A549 (cell line): ENCODE data around the gene LILRB2. TPM values are rescaled to one million over a fixed set of nuclear protein-coding genes. Genes with fewer than 3 reads are reported as not detected.

ENCODE experiments used
- ATAC-seq, 2 experiments: fragments of 200-7000 bp in 1 of 2; fragments of >200 bp in 1 of 2; cut with Nextera tagmentation in 1 of 2; cut with Tn5 transposase in 1 of 2; 3 replicates each; pipeline versions ENCODE4 v1.8.0 to v1.9.1; 2018 to 2020; ENCODE audit warnings: mild to moderate bottlenecking in 1 of 2, moderate library complexity in 1 of 2
- CTCF ChIA-PET: fragments of 300-600 bp; sonication (Branson Sonifier 250); formaldehyde crosslinking; extraction: SDS; loops from one replicate; lab custom pipeline; 2021; ENCODE audit warnings: antibody characterized with exemption, inconsistent platforms; lab: Yijun Ruan, JAX
- POLR2A ChIA-PET: fragments of 350-600 bp; formaldehyde crosslinking; extraction: SDS; loops from one replicate; lab custom pipeline; 2021; ENCODE audit warnings: antibody characterized with exemption, inconsistent platforms; lab: Yijun Ruan, JAX
- DNase-seq, 2 experiments: peaks; one replicate each; pipeline versions ENCODE4 v3.0.0 to v3.0.0-alpha.2; 2011 to 2016; ENCODE audit warnings: low read depth in 1 of 2, low spot score in 1 of 2
- FAIRE-seq: peaks from 2 replicates; lab custom pipeline; 2011; peaks lifted over from hg19 to GRCh38; lab: Jason Lieb, UNC
- H3K27ac ChIP-seq, 2 experiments: fragments of >200 bp; sonication (Bioruptor Twin); formaldehyde crosslinking; 3 replicates each; pipeline ENCODE4 v1.5.1; 2016 to 2017
- H3K4me1 ChIP-seq: fragments of >200 bp; sonication (Bioruptor Twin); formaldehyde crosslinking; 3 replicates; pipeline ENCODE4 v1.6.1; 2016
- H3K4me2 ChIP-seq: fragments of >200 bp; sonication (Bioruptor Twin); formaldehyde crosslinking; 3 replicates; pipeline ENCODE4 v1.6.1; 2016
- H3K4me3 ChIP-seq: fragments of >200 bp; sonication (Bioruptor Twin); formaldehyde crosslinking; 3 replicates; pipeline ENCODE4 v1.5.1; 2016
- H3K9me3 ChIP-seq: fragments of >200 bp; sonication (Bioruptor Twin); formaldehyde crosslinking; 3 replicates; pipeline ENCODE4 v1.6.1; 2016
- BHLHE40 ChIP-seq: IDR thresholded peaks from 2 replicates; pipeline ENCODE4 v1.6.1; 2012; ENCODE audit warnings: low read depth, low read length, inconsistent platforms
- CBX2 ChIP-seq: fragments of 200-600 bp; sonication (generic); IDR thresholded peaks from 2 replicates; pipeline ENCODE4 v1.6.1; 2016; ENCODE audit warnings: low read depth, mild to moderate bottlenecking, borderline replicate concordance
- ESRRA ChIP-seq: fragments of 150-350 bp; IDR thresholded peaks from 2 replicates; pipeline ENCODE4 v1.6.1; 2014; ENCODE audit warnings: mild to moderate bottlenecking, low read length, borderline replicate concordance
- FOXS1 ChIP-seq: fragments of 250-450 bp; sonication (Bioruptor Pico); IDR thresholded peaks from 2 replicates; pipeline ENCODE4 v1.5.0; 2020; ENCODE audit warnings: mild to moderate bottlenecking, moderate library complexity
- GATA3 ChIP-seq: IDR thresholded peaks from 2 replicates; pipeline ENCODE4 v1.6.1; 2012; ENCODE audit warnings: borderline replicate concordance
- HDAC2 ChIP-seq: fragments of 200-600 bp; sonication (generic); IDR thresholded peaks from 2 replicates; pipeline ENCODE4 v1.6.1; 2016
- HEYL ChIP-seq: fragments of 250-450 bp; sonication (Bioruptor Pico); IDR thresholded peaks from 2 replicates; pipeline ENCODE4 v1.8.0; 2021; ENCODE audit warnings: mild to moderate bottlenecking, moderate library complexity
- MAFK ChIP-seq: fragments of 450-650 bp; IDR thresholded peaks from 2 replicates; pipeline ENCODE4 v1.6.1; 2014; ENCODE audit not compliant: partially characterized antibody
- MAZ ChIP-seq: fragments of 150-350 bp; IDR thresholded peaks from 2 replicates; pipeline ENCODE4 v1.6.1; 2014; ENCODE audit warnings: antibody characterized with exemption, low read depth, low read length, borderline replicate concordance
- NPAS2 ChIP-seq: fragments of 250-450 bp; sonication (Bioruptor Pico); IDR thresholded peaks from 2 replicates; pipeline ENCODE4 v1.8.0; 2022; ENCODE audit warnings: mild to moderate bottlenecking, moderate library complexity, borderline replicate concordance
- NR3C1 ChIP-seq: fragments of >200 bp; sonication (Bioruptor Twin); formaldehyde crosslinking; IDR thresholded peaks from 3 replicates; pipeline ENCODE4 v1.6.1; 2017
- POLR2A ChIP-seq: IDR thresholded peaks from 2 replicates; pipeline ENCODE4 v1.6.1; 2012; ENCODE audit warnings: mild to moderate bottlenecking, low read length
- RARB ChIP-seq: fragments of 250-450 bp; sonication (Bioruptor Pico); IDR thresholded peaks from 2 replicates; pipeline ENCODE4 v1.8.0; 2021; ENCODE audit warnings: mild to moderate bottlenecking, moderate library complexity
- RFX5 ChIP-seq: fragments of 450-650 bp; IDR thresholded peaks from 2 replicates; pipeline ENCODE4 v1.7.1; 2014; ENCODE audit warnings: antibody characterized with exemption, mild to moderate bottlenecking, moderate library complexity
- SMC3 ChIP-seq: fragments of >200 bp; sonication (Bioruptor Twin); formaldehyde crosslinking; IDR thresholded peaks from 3 replicates; pipeline ENCODE4 v1.6.1; 2018; ENCODE audit warnings: inconsistent platforms
- TFCP2L1 ChIP-seq: fragments of 250-450 bp; sonication (Bioruptor Pico); IDR thresholded peaks from 2 replicates; pipeline ENCODE4 v1.5.0; 2021; ENCODE audit warnings: mild to moderate bottlenecking
- ZSCAN20 ChIP-seq: fragments of 250-450 bp; sonication (Bioruptor Pico); IDR thresholded peaks from 2 replicates; pipeline ENCODE4 v1.8.0; 2022; ENCODE audit warnings: mild to moderate bottlenecking, moderate library complexity
- WGBS: methylation state at CpG from one replicate; pipeline ENCODE4 v1.1.6; 2017; ENCODE audit errors: missing lambda C conversion rate; 5-methylcytosine and 5-hydroxymethylcytosine counted together
- polyA plus RNA-seq, 4 experiments: library from polyadenylated mRNA; depleted of rRNA in 3 of 4; stranded (reverse); fragments of >200 nt; fragmentation: RNase III in 1 of 4; extraction: RNeasy Plus Mini Kit Qiagen cat#74134 plus additional on column Dnase treatment in 1 of 4; gene quantifications; 2 replicates in 3 of 4; 3 replicates in 1 of 4; pipeline ENCODE4 v1.2.3, GENCODE V29; 2011 to 2017
- TF ChIP-seq, protein P1 (sequence below): IDR thresholded peaks from 2 replicates; pipeline ENCODE4 v1.6.1; 2012; ENCODE audit warnings: low read depth, borderline replicate concordance
- TF ChIP-seq, protein P2 (sequence below): fragments of >200 bp; sonication (Bioruptor Twin); formaldehyde crosslinking; IDR thresholded peaks from 3 replicates; pipeline ENCODE4 v1.5.1; 2016
- TF ChIP-seq, protein P3 (sequence below): fragments of 150-350 bp; IDR thresholded peaks from 2 replicates; pipeline ENCODE4 v1.6.1; 2014; ENCODE audit warnings: low read depth, mild to moderate bottlenecking, low read length
- TF ChIP-seq, protein P4 (sequence below): fragments of >200 bp; sonication (Bioruptor Twin); formaldehyde crosslinking; IDR thresholded peaks from 2 replicates; pipeline ENCODE4 v1.6.1; 2016
- TF ChIP-seq, protein P5 (sequence below): IDR thresholded peaks from 2 replicates; pipeline ENCODE4 v1.6.1; 2012
- TF ChIP-seq, protein P6 (sequence below): fragments of 200-600 bp; sonication (generic); IDR thresholded peaks from 2 replicates; pipeline ENCODE4 v1.6.1; 2016; ENCODE audit warnings: antibody characterized with exemption, mild to moderate bottlenecking, moderate library complexity

Gene LILRB2
- polyA plus RNA-seq, 2 of the 4 experiments (the other 2 are of a cell fraction) = not detected

DNA sequence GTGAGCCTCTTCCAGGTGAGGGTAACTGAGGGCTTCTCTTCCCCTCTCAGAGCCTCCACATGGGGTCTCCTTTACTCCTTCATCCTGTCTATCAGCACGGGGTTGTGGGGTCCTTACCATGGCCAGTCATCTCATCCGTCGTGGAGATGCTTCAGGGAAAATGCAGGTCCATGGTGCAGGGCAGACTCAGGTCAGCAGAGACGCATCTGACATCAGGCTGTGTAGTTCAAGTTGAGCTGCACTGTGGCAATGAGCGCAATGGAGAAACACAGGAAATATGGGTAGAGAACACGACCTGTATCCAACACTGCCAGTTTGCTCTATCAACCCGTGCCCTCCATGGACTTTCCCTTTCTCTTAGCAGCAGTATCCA, 18.2 kb upstream of the LILRB2 start:
- DNase-seq (no peak), FAIRE-seq (no peak), ATAC-seq (0 out of 6 replicates have a peak, but pooled peaks of 1 of the 2 experiments have one; percentile 12)
- TF ChIP-seq MAFK (no peak), TFCP2L1 (CRISPR knock-in tag) (no peak), MAZ (no peak), HEYL (CRISPR knock-in tag) (no peak), CBX2 (no peak), NR3C1 (no peak), GATA3 (no peak)
- TF ChIP-seq, protein P1, sequence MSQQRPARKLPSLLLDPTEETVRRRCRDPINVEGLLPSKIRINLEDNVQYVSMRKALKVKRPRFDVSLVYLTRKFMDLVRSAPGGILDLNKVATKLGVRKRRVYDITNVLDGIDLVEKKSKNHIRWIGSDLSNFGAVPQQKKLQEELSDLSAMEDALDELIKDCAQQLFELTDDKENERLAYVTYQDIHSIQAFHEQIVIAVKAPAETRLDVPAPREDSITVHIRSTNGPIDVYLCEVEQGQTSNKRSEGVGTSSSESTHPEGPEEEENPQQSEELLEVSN = no peak
- TF ChIP-seq, protein P2, sequence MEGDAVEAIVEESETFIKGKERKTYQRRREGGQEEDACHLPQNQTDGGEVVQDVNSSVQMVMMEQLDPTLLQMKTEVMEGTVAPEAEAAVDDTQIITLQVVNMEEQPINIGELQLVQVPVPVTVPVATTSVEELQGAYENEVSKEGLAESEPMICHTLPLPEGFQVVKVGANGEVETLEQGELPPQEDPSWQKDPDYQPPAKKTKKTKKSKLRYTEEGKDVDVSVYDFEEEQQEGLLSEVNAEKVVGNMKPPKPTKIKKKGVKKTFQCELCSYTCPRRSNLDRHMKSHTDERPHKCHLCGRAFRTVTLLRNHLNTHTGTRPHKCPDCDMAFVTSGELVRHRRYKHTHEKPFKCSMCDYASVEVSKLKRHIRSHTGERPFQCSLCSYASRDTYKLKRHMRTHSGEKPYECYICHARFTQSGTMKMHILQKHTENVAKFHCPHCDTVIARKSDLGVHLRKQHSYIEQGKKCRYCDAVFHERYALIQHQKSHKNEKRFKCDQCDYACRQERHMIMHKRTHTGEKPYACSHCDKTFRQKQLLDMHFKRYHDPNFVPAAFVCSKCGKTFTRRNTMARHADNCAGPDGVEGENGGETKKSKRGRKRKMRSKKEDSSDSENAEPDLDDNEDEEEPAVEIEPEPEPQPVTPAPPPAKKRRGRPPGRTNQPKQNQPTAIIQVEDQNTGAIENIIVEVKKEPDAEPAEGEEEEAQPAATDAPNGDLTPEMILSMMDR = no peak
- TF ChIP-seq, protein P3, sequence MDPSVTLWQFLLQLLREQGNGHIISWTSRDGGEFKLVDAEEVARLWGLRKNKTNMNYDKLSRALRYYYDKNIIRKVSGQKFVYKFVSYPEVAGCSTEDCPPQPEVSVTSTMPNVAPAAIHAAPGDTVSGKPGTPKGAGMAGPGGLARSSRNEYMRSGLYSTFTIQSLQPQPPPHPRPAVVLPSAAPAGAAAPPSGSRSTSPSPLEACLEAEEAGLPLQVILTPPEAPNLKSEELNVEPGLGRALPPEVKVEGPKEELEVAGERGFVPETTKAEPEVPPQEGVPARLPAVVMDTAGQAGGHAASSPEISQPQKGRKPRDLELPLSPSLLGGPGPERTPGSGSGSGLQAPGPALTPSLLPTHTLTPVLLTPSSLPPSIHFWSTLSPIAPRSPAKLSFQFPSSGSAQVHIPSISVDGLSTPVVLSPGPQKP = no peak
- TF ChIP-seq, protein P4, sequence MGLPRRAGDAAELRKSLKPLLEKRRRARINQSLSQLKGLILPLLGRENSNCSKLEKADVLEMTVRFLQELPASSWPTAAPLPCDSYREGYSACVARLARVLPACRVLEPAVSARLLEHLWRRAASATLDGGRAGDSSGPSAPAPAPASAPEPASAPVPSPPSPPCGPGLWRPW = no peak
- no peaks in the 10 kb centered on the region for H3K4me1 ChIP-seq
- no peak overlapping the region for H3K4me3 ChIP-seq
- H3K4me2 ChIP-seq = no peak overlapping the region
- no peak overlapping the region for H3K27ac ChIP-seq
- CTCF ChIA-PET = interaction anchor here (0.9 to 2.3 kb wide), 2 partner anchors 112 to 130 kb away, joined by 3 to 7 read pairs; no protein-coding TSS in a partner anchor
- H3K9me3 ChIP-seq = peaks cover 2% of the 10 kb centered on the region; the same call in 1 of the 3 replicates
- 12% methylated on average over 7 of the region's 7 CpGs for WGBS
- POLR2A ChIA-PET = interaction anchor here (0.7 kb wide), 1 partner anchor 98 kb away, joined by 3 read pairs; no protein-coding TSS in a partner anchor

DNA sequence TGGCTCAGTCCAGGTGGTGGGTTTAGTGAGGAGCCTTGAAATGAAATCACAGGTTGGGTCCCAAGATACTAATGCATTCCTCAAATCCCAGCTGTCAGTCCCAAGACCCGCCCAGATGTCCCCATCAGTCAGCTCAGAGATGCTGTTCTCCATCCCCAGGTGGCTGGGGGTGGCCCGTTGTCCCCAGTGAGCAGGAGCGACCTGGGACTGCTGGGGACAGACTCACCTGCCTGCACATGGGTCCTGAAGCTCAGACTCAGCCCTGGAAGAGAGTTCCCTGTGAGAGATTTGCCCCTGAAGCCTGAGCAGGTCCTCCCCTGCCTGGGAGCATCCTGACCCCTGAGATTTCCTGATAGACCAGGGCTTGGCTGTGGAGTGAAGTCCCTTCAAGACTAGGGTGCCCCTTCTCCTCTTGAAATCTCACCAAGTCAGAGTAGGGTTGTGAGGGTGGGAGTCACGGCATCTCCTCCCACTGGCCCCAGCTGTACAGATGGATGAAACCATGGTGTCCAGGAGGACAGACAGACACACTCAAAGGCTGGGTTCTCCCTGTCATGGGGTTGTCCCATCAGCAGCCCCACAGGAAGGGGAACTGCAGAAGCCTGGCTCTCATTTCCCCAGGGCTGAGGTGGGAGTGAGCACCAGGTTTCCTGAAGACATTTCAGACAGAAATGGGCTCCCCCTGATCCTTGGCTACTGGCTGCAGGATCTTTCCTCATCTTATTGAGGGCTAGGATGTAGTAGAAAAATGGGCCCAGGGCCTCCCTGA, 17.6 kb upstream of the LILRB2 start:
- ChIA-PET CTCF (interaction anchor here (0.9 to 2.7 kb wide), 9 partner anchors 9 to 130 kb away, joined by 3 to 13 read pairs (median 3); no protein-coding TSS in a partner anchor), POLR2A (interaction anchor here (0.7 kb wide), 1 partner anchor 97 kb away, joined by 3 read pairs; no protein-coding TSS in a partner anchor)
- H3K4me2 ChIP-seq = no peak overlapping the region
- H3K4me3 ChIP-seq = no peak overlapping the region
- DNase-seq = no peak
- no peak for FAIRE-seq
- 0% methylated on average over 3 of the region's 4 CpGs for WGBS
- H3K27ac ChIP-seq = no peak overlapping the region
- H3K4me1 ChIP-seq = no peaks in the 10 kb centered on the region
- TF ChIP-seq HDAC2 (no peak), RARB (CRISPR knock-in tag) (no peak), ESRRA (no peak), BHLHE40 (no peak), NPAS2 (CRISPR knock-in tag) (no peak), ZSCAN20 (no peak), FOXS1 (CRISPR knock-in tag) (no peak), POLR2A (no peak), RFX5 (no peak), SMC3 (no peak), TFCP2L1 (CRISPR knock-in tag) (no peak)
- TF ChIP-seq, protein P4 = no peak
- TF ChIP-seq, protein P5, sequence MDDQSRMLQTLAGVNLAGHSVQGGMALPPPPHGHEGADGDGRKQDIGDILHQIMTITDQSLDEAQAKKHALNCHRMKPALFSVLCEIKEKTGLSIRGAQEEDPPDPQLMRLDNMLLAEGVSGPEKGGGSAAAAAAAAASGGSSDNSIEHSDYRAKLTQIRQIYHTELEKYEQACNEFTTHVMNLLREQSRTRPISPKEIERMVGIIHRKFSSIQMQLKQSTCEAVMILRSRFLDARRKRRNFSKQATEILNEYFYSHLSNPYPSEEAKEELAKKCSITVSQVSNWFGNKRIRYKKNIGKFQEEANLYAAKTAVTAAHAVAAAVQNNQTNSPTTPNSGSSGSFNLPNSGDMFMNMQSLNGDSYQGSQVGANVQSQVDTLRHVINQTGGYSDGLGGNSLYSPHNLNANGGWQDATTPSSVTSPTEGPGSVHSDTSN = no peak
- TF ChIP-seq, protein P2 = no peak
- TF ChIP-seq, protein P6, sequence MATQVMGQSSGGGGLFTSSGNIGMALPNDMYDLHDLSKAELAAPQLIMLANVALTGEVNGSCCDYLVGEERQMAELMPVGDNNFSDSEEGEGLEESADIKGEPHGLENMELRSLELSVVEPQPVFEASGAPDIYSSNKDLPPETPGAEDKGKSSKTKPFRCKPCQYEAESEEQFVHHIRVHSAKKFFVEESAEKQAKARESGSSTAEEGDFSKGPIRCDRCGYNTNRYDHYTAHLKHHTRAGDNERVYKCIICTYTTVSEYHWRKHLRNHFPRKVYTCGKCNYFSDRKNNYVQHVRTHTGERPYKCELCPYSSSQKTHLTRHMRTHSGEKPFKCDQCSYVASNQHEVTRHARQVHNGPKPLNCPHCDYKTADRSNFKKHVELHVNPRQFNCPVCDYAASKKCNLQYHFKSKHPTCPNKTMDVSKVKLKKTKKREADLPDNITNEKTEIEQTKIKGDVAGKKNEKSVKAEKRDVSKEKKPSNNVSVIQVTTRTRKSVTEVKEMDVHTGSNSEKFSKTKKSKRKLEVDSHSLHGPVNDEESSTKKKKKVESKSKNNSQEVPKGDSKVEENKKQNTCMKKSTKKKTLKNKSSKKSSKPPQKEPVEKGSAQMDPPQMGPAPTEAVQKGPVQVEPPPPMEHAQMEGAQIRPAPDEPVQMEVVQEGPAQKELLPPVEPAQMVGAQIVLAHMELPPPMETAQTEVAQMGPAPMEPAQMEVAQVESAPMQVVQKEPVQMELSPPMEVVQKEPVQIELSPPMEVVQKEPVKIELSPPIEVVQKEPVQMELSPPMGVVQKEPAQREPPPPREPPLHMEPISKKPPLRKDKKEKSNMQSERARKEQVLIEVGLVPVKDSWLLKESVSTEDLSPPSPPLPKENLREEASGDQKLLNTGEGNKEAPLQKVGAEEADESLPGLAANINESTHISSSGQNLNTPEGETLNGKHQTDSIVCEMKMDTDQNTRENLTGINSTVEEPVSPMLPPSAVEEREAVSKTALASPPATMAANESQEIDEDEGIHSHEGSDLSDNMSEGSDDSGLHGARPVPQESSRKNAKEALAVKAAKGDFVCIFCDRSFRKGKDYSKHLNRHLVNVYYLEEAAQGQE = no peak
- ATAC-seq = peak in 1 of 2 experiments; percentile 20; a peak in 1 of 6 replicates
- H3K9me3 ChIP-seq = peaks cover 6% of the 10 kb centered on the region; the same call in 2 of the 3 replicates
